HG02798 (cell line): ENCODE data around the gene COP1.
"Not testable (repeated sequence)": the region's sequence is repeated elsewhere in the genome, so short reads cannot be mapped to it uniquely, and the experiment has no call there.

Experiments used
- ATAC-seq: cut with Tn5 transposase; IDR thresholded peaks from one replicate; pipeline ENCODE4 v1.9.1; 2021; ENCODE audit warnings: mild to moderate bottlenecking; ENCODE audit not compliant: unreplicated experiment, poor library complexity

COP1 gene

DNA sequence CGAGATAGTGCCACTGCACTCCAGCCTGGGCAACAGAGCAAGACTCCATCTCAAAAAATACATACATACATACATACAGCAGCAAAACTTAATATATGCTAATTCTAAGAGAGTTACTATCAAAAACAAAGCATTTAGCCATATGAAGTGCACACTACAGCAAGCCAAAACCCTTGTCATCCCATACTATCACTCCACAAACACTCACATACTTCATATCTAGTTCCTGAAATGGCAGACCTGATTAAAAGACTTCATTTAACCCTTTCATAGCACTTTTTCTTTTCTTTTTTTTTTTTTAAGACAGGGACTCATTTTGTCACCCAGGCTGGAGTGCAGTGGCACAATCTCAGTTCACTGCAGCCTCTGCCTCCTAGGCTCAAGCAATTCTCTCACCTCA lies 65.6 kb downstream of the COP1 start:
- no peak for ATAC-seq

DNA sequence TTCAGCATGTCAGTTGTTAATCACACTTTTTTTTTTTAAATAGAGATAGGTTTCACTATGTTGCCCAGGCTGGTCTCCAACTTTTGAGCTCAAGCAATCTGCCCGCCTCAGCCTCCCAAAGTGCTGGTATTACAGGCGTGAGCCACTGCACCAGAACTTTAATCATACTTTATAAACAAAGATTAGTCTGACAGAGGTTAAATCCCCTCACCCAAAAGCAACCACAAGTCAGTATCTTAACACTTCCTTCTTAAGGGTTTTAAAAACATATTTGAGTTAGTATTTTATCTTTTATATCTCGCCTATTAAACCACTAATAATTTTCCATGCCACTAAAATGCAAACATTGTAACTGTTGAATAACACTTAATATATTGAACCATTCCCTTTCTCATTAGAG lies 70.2 kb downstream of the COP1 start:
- ATAC-seq, result no peak

DNA sequence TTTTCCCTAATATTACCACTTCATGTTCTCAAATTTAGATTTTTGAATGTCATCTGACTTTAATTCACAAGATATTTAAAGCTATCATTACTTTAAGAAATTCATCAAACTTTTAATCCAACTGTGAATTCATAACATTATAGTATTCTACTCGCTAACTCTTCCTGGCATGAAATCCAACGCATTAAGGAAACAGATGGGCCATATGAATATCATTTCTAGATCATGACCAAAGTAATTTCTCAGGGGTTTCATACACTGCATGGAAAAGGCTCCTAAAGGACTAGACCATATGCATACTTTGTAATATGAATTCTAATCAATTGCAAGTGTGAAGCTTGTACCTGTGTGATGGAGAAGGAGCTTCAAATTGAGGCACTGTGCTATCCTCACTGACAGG lies 72.4 kb downstream of the COP1 start:
- no peak for ATAC-seq

DNA sequence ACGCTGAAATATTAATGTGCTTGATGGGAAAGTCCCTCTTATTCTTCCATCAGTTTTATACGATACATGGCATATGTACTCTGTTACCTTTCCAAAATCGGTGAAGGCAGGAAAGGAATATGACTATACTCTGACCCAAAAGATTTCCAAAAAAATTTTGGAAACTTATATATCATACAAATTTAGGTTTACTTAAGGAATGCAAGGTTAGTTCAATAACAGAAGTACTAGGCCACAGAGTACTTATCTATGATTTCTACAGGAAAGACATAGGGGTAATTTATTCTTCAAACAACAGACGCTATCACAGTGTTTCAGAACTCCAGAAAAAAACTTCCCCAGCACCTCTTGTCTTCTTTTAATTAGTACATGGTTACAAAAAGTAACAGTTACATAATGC lies 84.8 kb downstream of the COP1 start:
- ATAC-seq, result no peak

DNA sequence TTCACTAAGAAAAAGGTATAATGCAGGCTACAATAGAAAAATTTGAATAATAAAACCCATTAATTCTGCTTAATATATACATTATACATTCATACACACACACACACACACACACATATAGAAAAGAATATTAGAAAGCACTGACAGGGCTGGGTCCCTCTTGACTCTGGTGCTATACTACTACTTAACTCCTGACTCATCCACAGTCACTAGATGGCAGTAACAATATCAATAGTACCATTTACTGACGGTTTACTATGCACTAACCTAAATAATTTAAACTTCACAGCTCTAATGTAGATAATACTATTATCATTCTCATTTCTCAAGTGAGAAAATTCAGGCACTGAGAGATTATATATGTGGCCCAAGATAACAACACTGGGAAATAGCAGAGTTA lies 87.5 kb downstream of the COP1 start:
- peak; percentile 77 for ATAC-seq

DNA sequence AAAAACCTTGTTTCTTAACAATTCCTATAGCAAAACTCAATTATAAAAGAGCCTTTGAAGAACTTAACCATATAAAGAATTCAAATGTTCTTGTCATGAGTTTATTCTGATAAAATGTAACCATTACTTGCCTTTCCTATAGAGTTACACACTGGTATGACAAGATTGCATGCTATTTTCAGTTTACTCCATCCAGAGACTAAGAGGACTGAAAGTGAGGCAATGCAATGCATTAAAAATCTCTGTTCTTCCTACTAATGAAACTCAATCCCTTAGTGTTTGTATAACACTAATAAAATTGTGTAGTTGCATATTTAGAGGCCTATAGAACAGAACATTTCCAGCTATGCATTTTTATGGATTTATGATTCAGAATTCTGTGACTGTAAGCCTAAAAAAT lies 88.1 kb downstream of the COP1 start:
- ATAC-seq, result no peak

DNA sequence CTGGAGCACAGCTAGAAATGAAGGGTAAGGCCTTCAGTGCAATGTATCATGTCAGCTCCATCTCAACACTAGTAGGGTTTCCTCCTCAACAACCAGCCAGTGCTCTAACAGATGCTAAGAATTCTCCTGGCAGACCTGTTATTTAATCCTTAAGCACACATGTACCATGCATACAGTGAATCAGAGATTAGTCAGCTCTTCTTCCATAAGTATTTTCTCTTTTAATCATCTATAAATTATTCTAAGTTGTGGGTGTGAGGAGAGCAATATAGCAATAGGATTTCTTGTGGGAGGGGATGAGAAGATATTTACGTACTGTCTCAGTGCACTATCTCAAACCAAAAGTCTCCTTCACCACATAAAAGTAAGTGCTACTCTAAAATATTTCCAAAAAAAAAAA lies 95.3 kb downstream of the COP1 start:
- ATAC-seq, result no peak

DNA sequence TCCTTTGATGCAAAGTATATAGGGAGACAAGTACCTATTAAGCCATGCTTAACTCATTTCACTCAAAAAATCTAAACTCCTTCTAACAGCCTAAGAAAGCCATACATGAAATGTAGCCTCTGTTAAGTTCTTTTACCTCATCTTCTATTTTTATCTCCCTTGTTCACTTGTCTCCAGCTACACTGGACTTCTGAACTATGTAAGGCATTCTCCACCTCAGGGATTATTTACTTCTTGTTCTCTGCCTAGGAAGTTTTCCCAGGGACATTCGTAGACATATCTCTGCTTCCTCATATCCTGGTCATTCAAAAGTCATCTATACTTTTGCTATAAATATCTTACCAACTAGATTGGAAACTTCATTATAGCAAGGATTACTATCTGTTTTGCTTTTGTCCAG lies 96.9 kb downstream of the COP1 start:
- no peak for ATAC-seq

DNA sequence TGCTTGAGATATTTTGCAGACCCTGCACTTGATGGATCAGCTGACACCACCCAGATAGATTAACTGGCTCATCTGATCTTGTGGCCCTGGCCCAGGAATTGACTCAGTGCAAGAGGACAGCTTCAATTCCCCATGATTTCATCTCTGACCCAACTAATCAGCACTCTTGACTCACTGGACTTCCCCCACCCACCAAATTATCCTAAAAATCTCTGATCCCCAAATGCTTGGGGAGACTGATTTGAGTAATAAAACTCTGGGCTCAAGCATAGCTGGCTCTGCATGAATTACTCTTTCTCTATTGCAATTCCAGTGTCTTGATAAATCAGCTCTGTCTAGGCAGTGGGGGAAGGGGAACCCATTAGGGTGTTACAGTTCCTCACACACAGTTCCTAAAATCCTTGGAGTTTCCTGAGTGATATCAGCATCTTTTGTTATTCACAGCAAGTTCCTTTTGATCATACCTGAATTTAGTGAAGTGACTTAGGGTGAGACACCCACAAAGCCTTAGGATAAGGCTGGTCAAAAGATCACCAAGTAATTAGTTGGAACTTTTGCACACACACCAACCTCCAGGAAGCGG lies 104.2 kb downstream of the COP1 start:
- no peak for ATAC-seq

DNA sequence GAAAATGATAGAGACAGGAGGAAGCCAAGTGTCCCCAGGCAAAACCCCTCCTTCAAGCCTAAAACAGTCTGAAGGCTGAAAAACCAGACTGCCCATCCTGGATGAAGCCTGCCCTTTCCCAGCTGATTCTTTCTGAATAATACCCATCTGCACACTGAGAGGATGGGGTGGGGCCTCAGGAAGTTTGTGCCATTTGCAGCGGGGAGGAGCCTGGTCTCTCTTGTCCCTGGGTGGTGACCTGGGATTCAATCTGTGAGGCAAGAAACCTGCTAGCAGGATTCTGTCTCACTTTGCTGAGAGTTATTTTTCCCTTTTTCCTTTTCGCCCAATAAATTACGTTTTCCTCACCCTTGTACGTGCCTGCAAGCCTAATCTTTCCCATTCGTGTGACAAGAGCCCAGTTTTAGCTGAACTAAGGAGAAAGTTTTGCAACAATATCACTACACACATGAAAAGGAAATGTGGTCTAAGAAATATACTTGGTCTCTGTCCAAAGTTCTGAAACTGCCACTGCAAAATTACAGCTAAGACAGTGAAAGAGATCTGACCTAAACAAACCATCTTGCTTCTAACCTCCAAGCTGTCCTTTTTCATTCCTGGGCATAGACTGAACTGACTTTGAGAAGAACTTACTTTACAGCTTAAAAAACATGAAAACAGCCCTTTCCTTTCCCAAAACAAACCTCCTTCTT lies 105.0 kb downstream of the COP1 start:
- no peak for ATAC-seq

DNA sequence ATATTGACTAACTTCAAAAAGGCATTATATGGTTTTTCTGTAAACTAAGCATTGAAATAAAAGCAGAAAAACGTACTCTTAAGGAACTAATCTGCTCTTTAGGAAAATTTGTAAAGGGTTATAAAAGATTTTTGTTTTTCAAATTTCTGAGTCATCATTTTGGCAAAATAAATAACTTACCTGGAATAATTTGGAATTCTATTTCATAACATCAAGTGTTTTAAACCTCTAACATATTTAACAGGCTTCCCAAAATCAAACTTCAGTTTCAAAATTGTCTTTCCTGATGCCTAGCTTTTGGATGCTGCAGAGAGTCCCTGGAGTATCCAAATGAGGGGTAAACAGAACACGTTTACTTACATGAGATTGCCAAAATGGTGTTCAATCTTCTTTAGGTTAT lies 108.5 kb downstream of the COP1 start:
- no peak for ATAC-seq

DNA sequence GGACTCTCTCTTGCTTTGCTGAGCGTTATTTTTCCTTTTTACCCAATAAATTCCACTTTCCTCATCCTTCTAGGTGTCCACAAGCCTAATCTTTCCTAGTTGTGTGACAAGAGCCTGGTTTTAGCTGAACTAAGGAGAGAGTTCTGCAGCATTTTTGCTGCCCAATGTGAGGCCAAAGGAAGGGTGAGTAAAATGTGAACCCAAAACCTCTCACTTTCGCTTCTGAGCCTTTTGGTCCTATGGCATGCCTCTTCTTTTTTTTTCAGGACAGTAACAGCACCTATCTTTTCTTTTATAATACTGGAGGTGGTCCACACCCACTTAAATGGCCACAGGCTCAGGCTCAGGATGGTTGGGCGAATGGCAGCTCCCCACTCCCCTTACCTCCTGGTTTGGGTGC lies 111.1 kb downstream of the COP1 start:
- no peak for ATAC-seq

DNA sequence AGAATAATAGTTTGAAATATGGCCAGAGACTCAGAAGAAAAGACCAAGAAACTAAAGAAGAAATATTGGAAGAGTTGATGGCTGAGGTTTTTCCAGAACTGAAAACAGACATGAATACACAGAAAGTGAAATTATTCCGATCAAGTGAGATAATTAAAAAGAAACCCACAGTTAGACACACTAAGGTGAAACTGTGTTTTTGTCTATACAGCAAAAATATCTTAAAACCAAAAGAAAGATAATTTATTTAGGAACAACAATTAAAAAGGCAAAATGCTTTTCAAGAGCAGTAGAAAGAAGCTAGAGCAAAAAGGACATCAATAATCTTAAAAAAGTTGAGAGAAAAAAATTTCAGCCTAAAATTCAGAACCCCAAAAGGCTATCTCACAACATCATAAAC lies 116.3 kb downstream of the COP1 start:
- no peak for ATAC-seq

DNA sequence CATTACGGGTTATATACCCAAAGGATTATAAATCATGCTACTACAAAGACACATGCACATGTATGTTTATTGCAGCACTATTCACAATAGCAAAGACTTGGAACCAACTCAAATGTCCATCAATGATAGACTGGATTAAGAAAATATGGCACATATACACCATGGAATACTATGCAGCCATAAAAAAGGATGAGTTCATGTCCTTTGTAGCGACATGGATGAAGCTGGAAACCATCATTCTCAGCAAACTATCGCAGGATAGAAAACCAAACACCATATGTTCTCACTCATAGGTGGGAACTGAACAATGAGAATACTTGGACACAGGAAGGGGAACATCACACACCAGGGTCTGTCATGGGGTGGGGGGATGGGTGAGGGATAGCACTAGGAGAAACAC lies 119.3 kb downstream of the COP1 start:
- ATAC-seq, result not testable (repeated sequence)

DNA sequence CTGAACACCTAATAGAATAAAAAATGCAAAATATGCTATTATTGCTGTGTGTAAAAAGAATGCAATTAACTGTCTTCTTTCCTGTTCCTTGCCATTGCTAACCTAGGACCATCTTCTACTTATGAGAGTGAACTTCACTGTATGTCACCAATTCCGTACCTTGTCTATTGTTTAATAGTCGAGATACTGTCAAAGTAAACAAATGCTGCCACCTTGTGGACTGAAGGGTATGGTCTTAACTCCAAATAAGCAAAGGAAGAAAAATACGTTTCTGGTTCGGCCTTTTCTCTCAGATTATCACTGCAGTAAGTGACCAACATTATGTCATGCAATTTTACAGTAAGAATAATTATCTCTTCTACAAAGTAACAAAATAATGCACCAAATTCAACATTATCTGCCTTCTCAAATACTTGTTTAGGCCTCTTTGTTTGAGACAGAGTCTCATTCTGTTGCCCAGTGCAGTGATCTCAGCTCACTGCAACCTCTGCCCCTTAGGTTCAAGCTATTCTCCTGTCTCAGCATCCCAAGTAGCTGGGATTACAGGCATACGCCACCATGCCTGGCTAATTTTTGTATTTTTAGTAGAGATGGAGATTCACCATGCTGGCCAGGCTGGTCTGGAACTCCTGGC lies 133.4 kb downstream of the COP1 start:
- ATAC-seq, result peak; percentile 74

DNA sequence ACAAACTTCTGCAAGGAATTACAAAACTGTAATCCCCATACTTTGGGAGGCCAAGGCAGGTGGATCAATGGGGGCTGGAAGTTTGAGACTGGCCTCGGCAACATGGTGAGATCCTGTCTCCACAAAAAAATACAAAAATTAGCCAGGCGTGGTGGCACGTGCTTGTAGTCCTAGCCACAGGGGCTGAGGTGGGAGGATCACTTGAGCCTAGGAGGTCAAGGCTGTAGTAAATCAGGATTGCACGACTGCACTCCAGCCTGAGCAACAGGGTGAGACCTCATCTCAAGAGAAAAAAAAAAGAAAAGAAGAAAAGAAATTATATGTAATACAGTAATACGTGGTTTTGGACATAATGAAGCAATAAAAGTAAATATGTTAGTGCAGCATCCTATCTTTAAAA lies 138.2 kb downstream of the COP1 start:
- ATAC-seq, result no peak

DNA sequence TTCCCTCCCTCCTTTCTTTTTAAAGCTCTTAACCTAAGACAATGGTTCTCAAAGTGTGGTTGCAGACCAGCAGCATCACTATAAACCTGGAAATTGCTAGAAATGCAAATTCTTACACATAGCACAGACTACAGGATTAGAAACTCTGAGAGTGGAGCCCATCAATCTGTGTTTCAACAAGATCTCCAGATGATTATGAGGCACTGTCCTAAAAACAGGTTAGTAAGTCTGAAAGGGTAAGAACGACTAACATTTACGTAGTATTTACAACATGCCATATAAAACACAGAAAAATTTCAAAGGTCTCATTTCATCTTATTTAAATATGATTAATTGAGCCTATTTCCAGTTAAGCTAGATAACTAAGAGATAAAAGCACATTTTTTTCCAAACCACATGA lies 138.8 kb downstream of the COP1 start:
- ATAC-seq, result no peak

DNA sequence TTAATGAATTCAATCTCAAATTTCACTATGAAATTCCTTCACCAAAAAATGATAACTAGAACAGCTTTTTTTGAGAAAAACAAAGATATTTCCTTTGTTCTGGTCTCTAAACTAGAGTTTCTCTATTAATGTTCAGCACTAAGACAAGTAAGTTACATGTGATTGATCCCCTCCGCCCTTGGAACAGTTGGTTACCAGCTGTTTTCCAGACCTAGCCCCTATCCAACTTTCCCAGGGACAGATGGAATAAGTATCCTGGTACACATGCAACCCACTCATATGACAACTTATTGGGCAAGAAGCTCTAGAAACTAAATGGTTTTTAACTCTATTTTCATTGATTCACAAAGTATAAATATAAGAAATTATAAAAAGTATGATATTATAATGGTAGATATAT lies 140.4 kb downstream of the COP1 start:
- ATAC-seq, result no peak

DNA sequence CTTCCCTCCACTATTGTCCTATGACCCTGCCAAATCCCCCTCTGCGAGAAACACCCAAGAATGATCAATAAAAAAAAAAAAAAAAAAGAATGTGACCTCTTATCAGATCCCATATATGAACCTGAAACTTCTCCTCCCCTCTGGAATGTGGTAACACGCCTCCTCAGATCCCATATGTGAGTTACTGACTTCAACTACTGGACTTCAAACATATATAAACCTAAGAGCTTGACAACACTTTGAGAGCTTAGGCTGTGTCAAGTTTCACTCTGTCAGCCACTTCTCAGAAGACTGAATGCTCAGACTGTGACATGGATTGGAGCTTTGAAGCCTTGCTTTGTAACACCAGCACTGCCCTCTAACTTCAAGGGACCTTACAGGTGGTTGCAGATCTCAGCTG lies 148.4 kb downstream of the COP1 start:
- no peak for ATAC-seq

DNA sequence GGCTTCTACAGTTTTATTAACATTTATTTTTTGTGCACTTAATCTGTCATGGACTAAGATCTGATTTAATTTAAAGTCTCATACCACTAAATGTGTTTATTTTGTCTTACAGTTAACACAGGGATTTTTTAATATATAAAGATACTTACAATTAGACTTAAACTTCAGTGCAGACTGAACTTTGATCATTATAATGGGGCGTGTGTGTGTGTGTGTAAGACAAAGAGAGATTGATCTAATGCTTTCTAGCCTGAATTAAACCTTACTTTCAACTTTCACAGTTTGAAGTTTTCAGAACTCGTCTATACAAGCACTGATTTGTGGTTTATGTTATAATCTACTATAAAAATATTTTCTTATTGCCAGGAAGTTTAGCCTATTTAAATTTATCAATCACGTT lies 150.8 kb downstream of the COP1 start:
- no peak for ATAC-seq

DNA sequence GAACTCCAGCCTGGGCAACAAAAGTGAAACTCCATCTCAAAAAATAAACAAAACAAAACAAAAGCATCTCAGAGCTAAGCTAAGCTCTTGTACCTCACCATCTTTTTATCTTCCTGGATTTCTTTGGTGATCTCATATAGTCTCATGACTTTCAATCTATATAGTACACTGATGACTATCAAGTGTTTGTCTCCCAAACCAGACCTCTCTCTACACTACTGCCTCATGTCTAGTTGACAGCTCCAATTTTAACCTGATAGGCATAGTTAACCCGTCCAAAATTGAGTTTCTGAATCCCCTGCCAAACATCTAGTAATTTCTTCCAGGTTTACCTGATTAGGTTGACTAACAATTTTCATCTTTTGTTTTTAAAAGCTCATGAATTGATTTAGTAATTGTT lies 151.7 kb downstream of the COP1 start:
- no peak for ATAC-seq

DNA sequence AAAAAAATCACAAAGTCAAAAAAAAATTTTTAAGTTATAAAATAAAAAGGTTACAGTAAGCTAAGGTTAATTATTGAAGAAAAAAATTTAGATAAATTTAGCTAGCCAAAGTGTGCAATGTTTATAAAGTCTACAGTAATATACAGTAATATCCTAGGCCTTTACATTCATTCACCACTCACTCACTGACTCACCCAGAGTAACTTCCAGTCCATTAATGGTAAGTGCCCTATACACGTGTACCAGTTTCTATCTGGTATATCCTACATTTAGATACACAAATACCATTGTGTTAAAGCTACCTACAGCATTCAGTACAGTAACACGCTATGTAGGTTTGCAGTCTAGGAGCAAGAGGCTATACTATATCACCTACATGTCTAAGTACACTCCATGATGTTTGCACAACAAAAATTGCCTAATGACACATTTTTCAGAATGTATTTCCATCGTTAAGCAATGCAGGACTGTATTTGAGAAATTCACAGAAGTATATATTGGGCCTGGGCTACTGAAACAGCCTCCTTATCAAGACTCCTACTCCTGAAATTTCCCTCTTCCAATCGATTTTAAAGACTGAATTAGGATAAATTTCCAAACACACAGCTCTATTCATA lies 155.1 kb downstream of the COP1 start:
- ATAC-seq, result no peak
